Activated CD8-positive, alpha-beta T cell treated with anti-CD3 and anti-CD28 coated beads, Interleukin-2, amount 10 ng/mL, durations not matched to agents 7 days and 5 days (primary cell): ENCODE measurements around the gene NLRP3. TPM values are rescaled to one million over a fixed set of nuclear protein-coding genes. Genes with fewer than 3 reads are reported as not detected.
A peak's percentile ranks its signal among the peaks of the same experiment; 100 is the strongest.
"Not testable (repeated sequence)": the region's sequence is repeated elsewhere in the genome, so short reads cannot be mapped to it uniquely, and the experiment has no call there.

Experiments used
- ATAC-seq: fragments of 150-1000 bp; cut with Tn5 transposase; one replicate; pipeline ENCODE4 v1.10.0; 2021; ENCODE audit warnings: moderate library complexity
- CTCF ChIA-PET: fragments of 350-600 bp; sonication (Branson Sonifier 250); formaldehyde crosslinking; loops from one replicate; lab custom pipeline; 2021; ENCODE audit warnings: antibody characterized with exemption; lab: Charles Lee
- POLR2A ChIA-PET: fragments of 350-600 bp; sonication (Branson Sonifier 250); formaldehyde crosslinking; loops from one replicate; lab custom pipeline; 2021; ENCODE audit warnings: antibody characterized with exemption; lab: Charles Lee
- DNase-seq: peaks from one replicate; pipeline ENCODE4 v3.0.0-alpha.2; 2020
- H3K27ac Mint-ChIP-seq: one replicate; pipeline ENCODE4 v1.8.0; 2021; ENCODE audit warnings: mild to moderate bottlenecking, mixed read lengths
- H3K27me3 Mint-ChIP-seq: one replicate; pipeline ENCODE4 v1.8.0; 2021; ENCODE audit warnings: low read depth, mixed read lengths
- H3K36me3 Mint-ChIP-seq: one replicate; pipeline ENCODE4 v1.8.0; 2021; ENCODE audit warnings: low read depth, mixed read lengths
- H3K4me1 Mint-ChIP-seq: one replicate; pipeline ENCODE4 v1.8.0; 2021; ENCODE audit warnings: low read depth, mixed read lengths
- H3K4me3 Mint-ChIP-seq: one replicate; pipeline ENCODE4 v1.8.0; 2021; ENCODE audit warnings: mild to moderate bottlenecking, mixed read lengths
- H3K9me3 Mint-ChIP-seq: one replicate; pipeline ENCODE4 v1.8.0; 2022; ENCODE audit warnings: mixed read lengths; ENCODE audit not compliant: insufficient read depth
- total RNA-seq, 2 experiments: library from RNA; stranded (reverse); gene quantifications; one replicate each; pipeline ENCODE4 v1.2.3, GENCODE V29; 2021

The NLRP3 gene
- total RNA-seq, 2 experiments from 2014 or later = 4.5 to 4.7 TPM

GRCh38 chr1:247456914-247457639 lies 41.1 kb downstream of the NLRP3 start:
- Mint-ChIP-seq H3K27ac (no peak overlapping the region), H3K36me3 (no peaks in the 10 kb centered on the region), H3K27me3 (peaks cover 14% of the 10 kb centered on the region), H3K4me1 (peaks cover 6% of the 10 kb centered on the region), H3K4me3 (no peak overlapping the region), H3K9me3 (no peaks in the 10 kb centered on the region)
- DNase-seq = no peak
- CTCF ChIA-PET = no interaction called here
- peak; percentile 30 for ATAC-seq
- POLR2A ChIA-PET = no interaction called here

GRCh38 chr1:247459507-247459906 lies 43.5 kb downstream of the NLRP3 start:
- peaks cover 16% of the 10 kb centered on the region for H3K27me3 Mint-ChIP-seq
- DNase-seq (no peak), ATAC-seq (no peak)
- ChIA-PET CTCF (no interaction called here), POLR2A (no interaction called here)
- no peaks in the 10 kb centered on the region for H3K36me3 Mint-ChIP-seq
- H3K9me3 Mint-ChIP-seq = no peaks in the 10 kb centered on the region
- H3K4me3 Mint-ChIP-seq = no peak overlapping the region
- no peak overlapping the region for H3K27ac Mint-ChIP-seq
- H3K4me1 Mint-ChIP-seq = peaks cover 6% of the 10 kb centered on the region

GRCh38 chr1:247465796-247466195 lies 49.8 kb downstream of the NLRP3 start:
- Mint-ChIP-seq H3K9me3 (no peaks in the 10 kb centered on the region), H3K27me3 (peaks cover 7% of the 10 kb centered on the region), H3K4me3 (no peak overlapping the region), H3K4me1 (no peaks in the 10 kb centered on the region), H3K36me3 (no peaks in the 10 kb centered on the region), H3K27ac (no peak overlapping the region)
- no peak for DNase-seq
- ATAC-seq = no peak
- ChIA-PET CTCF (no interaction called here), POLR2A (no interaction called here)

- Mint-ChIP-seq H3K27me3 (peaks cover 7% of the 10 kb centered on the region), H3K36me3 (no peaks in the 10 kb centered on the region), H3K27ac (no peak overlapping the region), H3K4me1 (no peaks in the 10 kb centered on the region), H3K4me3 (no peak overlapping the region), H3K9me3 (no peaks in the 10 kb centered on the region)
- ATAC-seq (no peak), DNase-seq (no peak)
- ChIA-PET CTCF (interaction anchor here (1.0 kb wide), 1 partner anchor 77 kb away, joined by 3 read pairs; no protein-coding TSS in a partner anchor), POLR2A (no interaction called here)
Measured at GRCh38 chr1:247467129-247467528, 51.2 kb downstream of the NLRP3 start.

GRCh38 chr1:247468481-247469140 lies 52.6 kb downstream of the NLRP3 start:
- Mint-ChIP-seq H3K27me3 (peaks cover 7% of the 10 kb centered on the region), H3K4me3 (no peak overlapping the region), H3K9me3 (no peaks in the 10 kb centered on the region), H3K4me1 (no peaks in the 10 kb centered on the region), H3K36me3 (no peaks in the 10 kb centered on the region), H3K27ac (no peak overlapping the region)
- ATAC-seq (no peak), DNase-seq (no peak)
- POLR2A ChIA-PET = no interaction called here
- CTCF ChIA-PET = interaction anchor here (1.0 kb wide), 1 partner anchor 79 kb away, joined by 3 read pairs; no protein-coding TSS in a partner anchor

- no peaks in the 10 kb centered on the region for H3K4me1 Mint-ChIP-seq
- no peaks in the 10 kb centered on the region for H3K36me3 Mint-ChIP-seq
- POLR2A ChIA-PET = no interaction called here
- DNase-seq (no peak), ATAC-seq (no peak)
- peaks cover 5% of the 10 kb centered on the region for H3K27me3 Mint-ChIP-seq
- no peak overlapping the region for H3K27ac Mint-ChIP-seq
- H3K4me3 Mint-ChIP-seq = no peak overlapping the region
- CTCF ChIA-PET = no interaction called here
- no peaks in the 10 kb centered on the region for H3K9me3 Mint-ChIP-seq
Measured at GRCh38 chr1:247469141-247469535, 53.2 kb downstream of the NLRP3 start.

GRCh38 chr1:247470942-247471429 lies 55.0 kb downstream of the NLRP3 start:
- H3K4me1 Mint-ChIP-seq, H3K27me3 Mint-ChIP-seq, H3K27ac Mint-ChIP-seq, H3K36me3 Mint-ChIP-seq, ATAC-seq, H3K9me3 Mint-ChIP-seq, CTCF ChIA-PET, H3K4me3 Mint-ChIP-seq, DNase-seq: not testable (repeated sequence)
- POLR2A ChIA-PET = interaction anchor here (1.1 kb wide), 1 partner anchor 49 kb away, joined by 3 read pairs; no protein-coding TSS in a partner anchor

GRCh38 chr1:247471445-247472016 lies 55.6 kb downstream of the NLRP3 start:
- ATAC-seq (no peak), DNase-seq (no peak)
- no peaks in the 10 kb centered on the region for H3K36me3 Mint-ChIP-seq
- peaks cover 7% of the 10 kb centered on the region for H3K27me3 Mint-ChIP-seq
- CTCF ChIA-PET = no interaction called here
- H3K4me3 Mint-ChIP-seq = no peak overlapping the region
- no peak overlapping the region for H3K27ac Mint-ChIP-seq
- no peaks in the 10 kb centered on the region for H3K9me3 Mint-ChIP-seq
- no peaks in the 10 kb centered on the region for H3K4me1 Mint-ChIP-seq
- POLR2A ChIA-PET = interaction anchor here (0.9 to 1.1 kb wide), 2 partner anchors 11 to 49 kb away, joined by 3 read pairs; no protein-coding TSS in a partner anchor

GRCh38 chr1:247472035-247472434 lies 56.1 kb downstream of the NLRP3 start:
- Mint-ChIP-seq H3K9me3 (no peaks in the 10 kb centered on the region), H3K36me3 (no peaks in the 10 kb centered on the region), H3K27ac (no peak overlapping the region), H3K4me3 (no peak overlapping the region), H3K27me3 (peaks cover 4% of the 10 kb centered on the region), H3K4me1 (no peaks in the 10 kb centered on the region)
- no peak for ATAC-seq
- ChIA-PET POLR2A (interaction anchor here (0.9 kb wide), 1 partner anchor 11 kb away, joined by 3 read pairs; no protein-coding TSS in a partner anchor), CTCF (no interaction called here)
- DNase-seq = no peak

- Mint-ChIP-seq H3K4me1 (no peaks in the 10 kb centered on the region), H3K27ac (no peak overlapping the region), H3K27me3 (peaks cover 2% of the 10 kb centered on the region), H3K36me3 (no peaks in the 10 kb centered on the region), H3K4me3 (no peak overlapping the region), H3K9me3 (no peaks in the 10 kb centered on the region)
- no peak for DNase-seq
- CTCF ChIA-PET = no interaction called here
- POLR2A ChIA-PET = no interaction called here
- no peak for ATAC-seq
Measured at GRCh38 chr1:247474367-247474766, 58.4 kb downstream of the NLRP3 start.

GRCh38 chr1:247475793-247476192 lies 59.8 kb downstream of the NLRP3 start:
- ChIA-PET CTCF (interaction anchor here (0.9 kb wide), 1 partner anchor 86 kb away, joined by 3 read pairs; no protein-coding TSS in a partner anchor), POLR2A (no interaction called here)
- H3K4me3 Mint-ChIP-seq = no peak overlapping the region
- no peaks in the 10 kb centered on the region for H3K36me3 Mint-ChIP-seq
- no peaks in the 10 kb centered on the region for H3K4me1 Mint-ChIP-seq
- DNase-seq (no peak), ATAC-seq (no peak)
- H3K9me3 Mint-ChIP-seq = no peaks in the 10 kb centered on the region
- H3K27me3 Mint-ChIP-seq = peaks cover 2% of the 10 kb centered on the region
- H3K27ac Mint-ChIP-seq = no peak overlapping the region
